Measurements from ENCODE around the gene SPP2. TPM values are rescaled to one million over a fixed set of nuclear protein-coding genes. Genes with fewer than 3 reads are reported as not detected.

Gene SPP2
- total and polyA plus RNA-seq, 9 of the 15 experiments (the other 6 are each of a cell fraction or from before 2014, with no cell fraction given), result not detected

- TF ChIP-seq NFE2L1 (tag; IDR thresholded peaks at IDR 0.05; ENCODE audit: borderline replicate concordance, low read depth) (no peak), ZNF133 (CRISPR knock-in tag; IDR thresholded peaks at IDR 0.05) (no peak), RAD21 (CRISPR knock-in tag; conservative IDR thresholded peaks at IDR 0.05 in 1 of 2, IDR thresholded peaks at IDR 0.05 in 1 of 2) (no peak), NBN (IDR thresholded peaks at IDR 0.05; ENCODE audit: low read depth) (no peak)
- POLR2A ChIA-PET, result no interaction called here
These were observed 22.9 kb upstream of the SPP2 start for GRCh38 chr2:234027641-234028040.

DNA sequence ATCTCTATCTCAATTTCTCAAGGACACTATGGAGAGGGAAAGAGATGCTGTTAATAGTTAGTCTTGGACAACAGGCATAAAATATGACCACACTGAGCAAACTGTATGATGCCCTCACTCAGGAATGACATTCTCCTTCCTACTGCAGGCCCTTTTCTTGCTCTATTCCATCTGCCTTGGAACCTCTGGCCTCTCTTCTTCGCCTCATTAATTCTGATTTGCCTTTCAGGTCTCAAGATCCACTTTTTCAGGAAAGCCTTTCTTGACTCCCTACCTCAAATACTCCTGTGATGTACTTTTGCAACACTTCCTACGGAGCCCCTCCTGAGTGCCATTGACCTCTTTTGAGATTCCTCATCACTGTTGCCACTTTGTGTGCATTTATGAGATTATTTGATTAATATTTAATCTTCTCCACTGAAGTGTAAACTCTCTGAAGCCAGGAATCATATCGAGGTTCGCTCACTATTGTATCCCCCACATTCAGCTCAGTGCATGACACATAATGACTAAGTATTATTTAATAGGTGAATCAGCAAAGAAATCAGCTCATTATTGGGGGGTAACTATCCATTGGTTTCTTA, 21.3 kb upstream of the SPP2 start:
- no peak overlapping the region for H3K4me3 ChIP-seq
- DNase-seq (ENCODE audit: extremely low read depth in 1 of 4, low spot score in 3 of 4) (no peak), FAIRE-seq (no peak), ATAC-seq (no peak)
- no peaks in the 10 kb centered on the region for H3K9me1 ChIP-seq (ENCODE audit: control insufficient read depth, insufficient read depth, low read length)
- no peak overlapping the region for H2AFZ ChIP-seq (ENCODE audit: low read depth, low read length)
- no peak overlapping the region for H3K27ac ChIP-seq (ENCODE audit: extremely low read depth, low read depth, low read length)
- H3K27me3 ChIP-seq (ENCODE audit: control insufficient read depth in 2 of 2, insufficient read depth in 2 of 2, low read length in 2 of 2), result no peaks in the 10 kb centered on the region
- intact Hi-C loops (cut with micrococcal nuclease) (no loop called here), in situ Hi-C loops (cut with MboI) (no loop called here)
- no peaks in the 10 kb centered on the region for H3K4me1 ChIP-seq (replicated peaks in 1 of 2; ENCODE audit: control insufficient read depth in 2 of 2, insufficient read depth in 2 of 2, low read length in 2 of 2)
- no peaks in the 10 kb centered on the region for H3K79me2 ChIP-seq (ENCODE audit: control insufficient read depth, insufficient read depth, low read length)
- no peaks in the 10 kb centered on the region for H4K20me1 ChIP-seq (replicated peaks; ENCODE audit: control insufficient read depth, insufficient read depth, low read length)
- no peaks in the 10 kb centered on the region for H3K9me3 ChIP-seq (replicated peaks; ENCODE audit: control insufficient read depth, insufficient read depth, low read depth, low read length)
- no peak overlapping the region for H3K4me2 ChIP-seq (ENCODE audit: insufficient read depth, low read length)
- no peak for TF ChIP-seq ZSCAN32 (CRISPR knock-in tag; IDR thresholded peaks at IDR 0.05)
- TF ChIP-seq MCM2 (IDR thresholded peaks at IDR 0.05; ENCODE audit: low read depth), result no peak
- no peak for TF ChIP-seq ZNF584 (CRISPR knock-in tag; IDR thresholded peaks at IDR 0.05; ENCODE audit: low read depth)
- TF ChIP-seq SIN3B (IDR thresholded peaks at IDR 0.05; ENCODE audit: low read depth), result no peak
- no peak for TF ChIP-seq PYGO2 (tag; IDR thresholded peaks at IDR 0.05)
- POLR2A ChIA-PET, result no interaction called here
- CTCF ChIA-PET (ENCODE audit: low intra/inter-chr PET ratio), result no interaction called here
- BruUV-seq (replicated peaks), result no TSS peak
- no peaks in the 10 kb centered on the region for H3K36me3 ChIP-seq (ENCODE audit: control insufficient read depth, insufficient read depth, low read length)
- H3K9ac ChIP-seq (ENCODE audit: insufficient read depth in 1 of 2, low read depth in 2 of 2, low read length in 2 of 2), result no peak overlapping the region
- WGBS (ENCODE audit: insufficient coverage, low coverage, missing lambda C conversion rate), result 0% methylated on average over 3 of the region's 4 CpGs

More at GRCh38 chr2:234027641-234028040, 22.9 kb upstream of the SPP2 start:
- intact Hi-C loops (cut with micrococcal nuclease), result no loop called here
- BruUV-seq (replicated peaks), result no TSS peak
- no peak for FAIRE-seq
- Histone ChIP-seq H3K4me3 (no peak overlapping the region), H2AFZ (ENCODE audit: low read depth, low read length) (no peak overlapping the region), H3K9me3 (replicated peaks; ENCODE audit: control insufficient read depth, insufficient read depth, low read depth, low read length) (no peaks in the 10 kb centered on the region), H3K4me2 (ENCODE audit: insufficient read depth, low read length) (no peak overlapping the region), H3K27ac (ENCODE audit: extremely low read depth, low read depth, low read length) (no peak overlapping the region), H3K27me3 (ENCODE audit: control insufficient read depth in 2 of 2, insufficient read depth in 2 of 2, low read length in 2 of 2) (no peaks in the 10 kb centered on the region), H3K9me1 (ENCODE audit: control insufficient read depth, insufficient read depth, low read length) (no peaks in the 10 kb centered on the region), H3K4me1 (replicated peaks in 1 of 2; ENCODE audit: control insufficient read depth in 2 of 2, insufficient read depth in 2 of 2, low read length in 2 of 2) (no peaks in the 10 kb centered on the region), H3K36me3 (ENCODE audit: control insufficient read depth, insufficient read depth, low read length) (no peaks in the 10 kb centered on the region), H3K79me2 (ENCODE audit: control insufficient read depth, insufficient read depth, low read length) (no peaks in the 10 kb centered on the region), H4K20me1 (replicated peaks; ENCODE audit: control insufficient read depth, insufficient read depth, low read length) (no peaks in the 10 kb centered on the region), H3K9ac (ENCODE audit: insufficient read depth in 1 of 2, low read depth in 2 of 2, low read length in 2 of 2) (no peak overlapping the region)
- CTCF ChIA-PET (ENCODE audit: low intra/inter-chr PET ratio), result no interaction called here
- DNase-seq (ENCODE audit: extremely low read depth in 1 of 4, low spot score in 3 of 4), result no peak
- 0% methylated on average over 1 of the region's 1 CpG for WGBS (ENCODE audit: insufficient coverage, low coverage, missing lambda C conversion rate)
- in situ Hi-C loops (cut with MboI), result no loop called here
- ATAC-seq, result no peak

Measured in K562 (cell line).